Heart right ventricle (tissue), 16 donors: ENCODE measurements around the gene ATG7. TPM values are rescaled to one million over a fixed set of nuclear protein-coding genes. Genes with fewer than 3 reads are reported as not detected.

Experiments used
- ATAC-seq, 8 donors: fragments of 200-7000 bp; cut with Tn5 transposase; one replicate each; pipeline ENCODE4 v1.9.1; 2020; ENCODE audit warnings: mild to moderate bottlenecking in 8 of 8, moderate library complexity in 8 of 8, moderate number of reproducible peaks in 1 of 8
- DNase-seq, 2 donors: peaks; one replicate each; pipeline ENCODE4 v3.0.0-alpha.2; 2020
- H3K27ac ChIP-seq, 10 donors: fragments of 200-600 bp; sonication (generic) in 2 of 10; one replicate each; pipeline versions ENCODE4 v1.5.0 to v1.8.0; 2020 to 2022; ENCODE audit warnings: mild to moderate bottlenecking in 3 of 10
- H3K27me3 ChIP-seq, 7 donors: fragments of 200-600 bp; one replicate each; pipeline ENCODE4 v1.8.0; 2021 to 2022; ENCODE audit warnings: mild to moderate bottlenecking in 2 of 7
- H3K36me3 ChIP-seq, 9 donors: fragments of 200-600 bp; sonication (generic) in 1 of 9; one replicate each; pipeline versions ENCODE4 v1.5.0 to v1.8.0; 2020 to 2022; ENCODE audit warnings: mild to moderate bottlenecking in 2 of 9
- H3K4me1 ChIP-seq, 9 donors: fragments of 200-600 bp; sonication (generic) in 1 of 9; one replicate each; pipeline versions ENCODE4 v1.5.0 to v1.8.0; 2020 to 2022; ENCODE audit warnings: mild to moderate bottlenecking in 4 of 9
- H3K4me3 ChIP-seq, 10 donors: fragments of 200-600 bp; sonication (generic) in 2 of 10; one replicate each; pipeline versions ENCODE4 v1.5.0 to v1.8.0; 2020 to 2022; ENCODE audit warnings: mild to moderate bottlenecking in 7 of 10, moderate library complexity in 2 of 10
- H3K9me3 ChIP-seq, 11 donors: fragments of 200-600 bp in 10 of 11; sonication (generic) in 2 of 11; one replicate each; pipeline versions ENCODE4 v1.5.0 to v1.8.0; 2013 to 2022; ENCODE audit warnings: mild to moderate bottlenecking in 2 of 11, control low read depth in 1 of 11, moderate library complexity in 1 of 11
- WGBS, 2 donors: extraction: QIAGEN DNeasy Blood & Tissue Kit; methylation state at CpG; one replicate each; pipeline ENCODE4 v1.1.7; 2013; ENCODE audit warnings: inconsistent platforms in 1 of 2; 5-methylcytosine and 5-hydroxymethylcytosine counted together
- intact Hi-C, 10 donors: fragments of 100-400 bp; cut with DNase I; formaldehyde crosslinking; loops; one replicate each; pipeline versions ENCODE4 v1.11.1 to v1.14.2; 2022
- polyA plus RNA-seq, 2 donors: library from polyadenylated mRNA; stranded (reverse); fragments of 200-250 nt; gene quantifications; one replicate each; pipeline ENCODE4 v1.2.3, GENCODE V29; 2013
- total RNA-seq, 10 donors: library from RNA; stranded (reverse); fragmentation: NEBNext Ultra II Directional in 3 of 10; extraction: Animal tissue kit (Norgen Biotek cat#: 25700) in 3 of 10; gene quantifications; one replicate each; pipeline versions ENCODE4 v1.2.1 to v1.2.4, GENCODE V29; 2021 to 2023
- TF ChIP-seq, protein P1 (sequence below), 9 donors: fragments of 200-600 bp; sonication (generic) in 2 of 9; IDR thresholded peaks; one replicate each; pipeline versions ENCODE4 v1.5.0 to v1.8.0; 2021 to 2022; ENCODE audit warnings: antibody characterized with exemption in 9 of 9, mild to moderate bottlenecking in 5 of 9, moderate library complexity in 1 of 9
- donor health status: Arrhythmogenic right ventricular cardiomyopathy.
- donor health status: ischemic (EF 13 %, LVEDD 7.1; RV severe dilation, severe dysfunction).
- donor health status: healthy with polysubstance abuse.
- donor health status: DM: no; HTN: yes; CAD: no.
- donor health status: DM: no; HTN: no; CAD: no.
- donor health status: ischemic (EF 25% LVEDD 6.9; RV normal size, moderate dysfunction).
- donor health status: ischemic (EF 25% LVEDD 5.7; RV mildly dilated, moderate dysfunction).
- donor health status: healthy.
- donor health status: DM: yes; HTN: yes; CAD: no.
- donor health status: Ischemic cardiomyopathy.
- donor health status: ischemic (EF 35%, LVEDD 5.7; RV mildly dilated, moderate dysfunction).
- donor health status: nonischemic (EF 11% LVEDD 7.7; RV severe dilation, severe dysfunction).
- donor health status: DM: yes; HTN: yes; CAD: no.
- donor health status: PGD.
- donor health status: ischemic (EF 29% LVEDD 5.4; RV normal size, mild dysfunction).
- donor health status: nonischemic (EF 23%, LVEDD 6.1; RV moderate dilation, normal function).

The ATG7 gene
- total and polyA plus RNA-seq, 12 donors = 5.3 to 24.1 (median 16.8) TPM

DNA sequence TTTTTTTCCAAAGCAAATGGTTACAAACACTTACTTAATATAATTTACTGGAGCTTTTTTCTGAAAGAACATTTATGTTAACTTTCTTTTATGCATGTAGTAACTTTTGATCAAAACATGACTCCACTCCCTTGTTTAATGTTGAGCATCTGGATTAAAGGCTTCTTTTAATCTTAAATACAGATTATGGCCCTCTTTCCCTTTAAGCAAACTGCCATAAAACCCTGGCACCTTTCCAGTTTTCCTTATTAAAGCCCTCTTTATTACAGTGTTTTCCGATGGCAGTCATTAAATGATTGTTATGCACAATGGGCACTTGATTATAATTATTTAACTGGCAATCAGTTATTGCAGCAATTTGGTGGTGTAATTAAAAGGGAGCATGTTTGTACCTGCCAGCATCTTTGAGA is 204.5 kb downstream of the ATG7 start:
- no peaks in the 10 kb centered on the region for H3K27me3 ChIP-seq
- ATAC-seq (no peak), DNase-seq (no peak)
- peak overlapping the region in 3 of 10 donors; percentile 54 to 87 (median 80) for H3K27ac ChIP-seq
- intact Hi-C loops = no loop called here
- no peaks in the 10 kb centered on the region for H3K36me3 ChIP-seq
- no peak overlapping the region for H3K4me3 ChIP-seq
- no peaks in the 10 kb centered on the region for H3K9me3 ChIP-seq
- WGBS, 2 donors = 62 to 74% methylated on average over 1 of the region's 1 CpG
- TF ChIP-seq, protein P1, sequence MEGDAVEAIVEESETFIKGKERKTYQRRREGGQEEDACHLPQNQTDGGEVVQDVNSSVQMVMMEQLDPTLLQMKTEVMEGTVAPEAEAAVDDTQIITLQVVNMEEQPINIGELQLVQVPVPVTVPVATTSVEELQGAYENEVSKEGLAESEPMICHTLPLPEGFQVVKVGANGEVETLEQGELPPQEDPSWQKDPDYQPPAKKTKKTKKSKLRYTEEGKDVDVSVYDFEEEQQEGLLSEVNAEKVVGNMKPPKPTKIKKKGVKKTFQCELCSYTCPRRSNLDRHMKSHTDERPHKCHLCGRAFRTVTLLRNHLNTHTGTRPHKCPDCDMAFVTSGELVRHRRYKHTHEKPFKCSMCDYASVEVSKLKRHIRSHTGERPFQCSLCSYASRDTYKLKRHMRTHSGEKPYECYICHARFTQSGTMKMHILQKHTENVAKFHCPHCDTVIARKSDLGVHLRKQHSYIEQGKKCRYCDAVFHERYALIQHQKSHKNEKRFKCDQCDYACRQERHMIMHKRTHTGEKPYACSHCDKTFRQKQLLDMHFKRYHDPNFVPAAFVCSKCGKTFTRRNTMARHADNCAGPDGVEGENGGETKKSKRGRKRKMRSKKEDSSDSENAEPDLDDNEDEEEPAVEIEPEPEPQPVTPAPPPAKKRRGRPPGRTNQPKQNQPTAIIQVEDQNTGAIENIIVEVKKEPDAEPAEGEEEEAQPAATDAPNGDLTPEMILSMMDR (IDR thresholded peaks at IDR 0.05) = no peak
- peaks cover 11 to 47% (median 31%) of the 10 kb centered on the region in 9 donors for H3K4me1 ChIP-seq

DNA sequence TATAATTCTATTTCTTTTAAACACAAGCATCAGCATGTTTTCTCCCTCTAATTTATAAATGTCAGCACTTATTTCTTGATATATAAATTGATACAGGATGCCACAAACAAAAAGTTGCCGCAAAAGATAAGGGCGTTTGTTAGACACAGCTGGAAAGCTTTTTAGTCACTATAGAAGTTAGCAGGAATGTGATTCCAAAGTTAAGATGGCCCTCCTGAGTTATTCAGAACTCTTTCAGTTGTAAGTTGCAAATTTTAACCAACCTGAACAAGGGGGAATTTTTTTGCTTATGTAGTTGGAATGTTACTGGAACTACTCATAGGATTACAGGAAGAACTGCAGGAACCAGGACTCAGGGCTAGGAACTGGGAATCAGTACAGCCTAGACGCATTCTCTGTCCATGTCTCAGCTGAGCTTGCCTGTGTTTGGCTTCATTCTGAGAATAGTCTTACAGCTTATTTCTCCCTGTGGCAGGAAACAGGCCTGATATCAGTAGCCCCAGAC is 205.3 kb downstream of the ATG7 start:
- ATAC-seq (peak in 6 of 8 donors; percentile 13 to 66 (median 53)), DNase-seq (no peak)
- 49 to 60% methylated on average over 3 of the region's 3 CpGs for WGBS, 2 donors
- intact Hi-C loops = no loop called here
- H3K9me3 ChIP-seq = no peaks in the 10 kb centered on the region
- H3K27me3 ChIP-seq = no peaks in the 10 kb centered on the region
- TF ChIP-seq, protein P1 (IDR thresholded peaks at IDR 0.05) = no peak
- H3K36me3 ChIP-seq = no peaks in the 10 kb centered on the region
- H3K4me3 ChIP-seq = no peak overlapping the region
- H3K4me1 ChIP-seq = peaks cover 13 to 55% (median 38%) of the 10 kb centered on the region in 9 donors
- peak overlapping the region in 8 of 10 donors; percentile 16 to 87 (median 55) for H3K27ac ChIP-seq

DNA sequence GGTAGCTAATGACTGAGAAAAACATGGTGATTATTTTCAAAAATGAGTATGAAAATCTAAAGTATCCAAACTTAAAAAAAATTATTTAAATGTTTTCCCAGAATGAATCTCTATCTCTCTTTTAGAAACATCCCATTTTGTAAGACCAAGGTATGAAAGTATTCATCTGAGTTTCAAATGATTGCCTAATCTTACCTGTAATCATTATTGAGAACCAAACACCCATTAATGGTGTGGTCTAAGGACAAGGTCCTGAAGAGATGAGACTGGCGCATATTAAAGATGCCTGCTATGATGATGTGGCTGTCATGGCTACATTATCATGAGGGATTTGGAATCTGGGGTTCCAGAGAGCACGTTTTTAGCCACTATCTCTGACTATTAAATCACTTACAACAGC is 206.0 kb downstream of the ATG7 start:
- H3K4me1 ChIP-seq = peaks cover 13 to 56% (median 38%) of the 10 kb centered on the region in 9 donors

DNA sequence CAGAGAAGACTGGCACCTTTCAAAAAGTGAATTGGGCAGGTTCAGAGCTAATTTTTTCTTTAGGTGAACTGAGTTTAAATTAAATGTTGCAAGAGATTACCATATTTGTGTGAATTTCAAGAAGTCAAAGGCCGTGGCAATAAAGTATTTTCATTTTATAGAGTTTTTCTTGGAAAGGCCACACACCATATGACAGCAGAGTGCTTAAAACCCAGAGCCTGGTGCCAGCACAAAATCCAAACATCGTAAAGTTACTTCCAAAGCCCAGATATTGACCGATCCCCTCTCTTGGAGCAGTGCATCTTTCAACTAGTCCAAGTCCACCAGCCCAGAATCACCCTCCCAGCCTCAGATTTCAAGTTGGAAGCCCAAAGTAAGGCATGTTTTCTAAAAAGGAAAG is 207.0 kb downstream of the ATG7 start:
- no peak for DNase-seq
- H3K9me3 ChIP-seq = no peaks in the 10 kb centered on the region
- TF ChIP-seq, protein P1 (IDR thresholded peaks at IDR 0.05) = no peak
- intact Hi-C loops = no loop called here
- ATAC-seq = no peak
- peak overlapping the region in 4 of 10 donors; percentile 13 to 41 (median 40) for H3K27ac ChIP-seq
- 82 to 84% methylated on average over 3 of the region's 3 CpGs for WGBS, 2 donors
- no peaks in the 10 kb centered on the region for H3K27me3 ChIP-seq
- no peak overlapping the region for H3K4me3 ChIP-seq
- peaks cover 13 to 57% (median 38%) of the 10 kb centered on the region in 9 donors for H3K4me1 ChIP-seq
- H3K36me3 ChIP-seq = no peaks in the 10 kb centered on the region

More for the DNA sequence above, 206.0 kb downstream of the ATG7 start:
- Histone ChIP-seq H3K4me3 (no peak overlapping the region), H3K9me3 (no peaks in the 10 kb centered on the region), H3K36me3 (no peaks in the 10 kb centered on the region), H3K27ac (peak overlapping the region in 8 of 10 donors; percentile 16 to 87 (median 55)), H3K27me3 (no peaks in the 10 kb centered on the region)
- WGBS, 2 donors = 60 to 77% methylated on average over 2 of the region's 2 CpGs
- ATAC-seq (no peak), DNase-seq (no peak)
- intact Hi-C loops = no loop called here
- TF ChIP-seq, protein P1 (IDR thresholded peaks at IDR 0.05) = no peak
